Nephron (organoid): ENCODE data around the gene DPM2.

Experiments
- H3K27ac Mint-ChIP-seq, 3 experiments: 2 replicates each; pipeline ENCODE4 v1.8.0; 2020; ENCODE audit warnings: mixed read lengths in 3 of 3, mild to moderate bottlenecking in 2 of 3, moderate library complexity in 1 of 3
- H3K27me3 Mint-ChIP-seq: 2 replicates; pipeline ENCODE4 v1.8.0; 2021; ENCODE audit warnings: low read depth, mild to moderate bottlenecking, moderate library complexity, mixed read lengths
- H3K36me3 Mint-ChIP-seq: 2 replicates; pipeline ENCODE4 v1.8.0; 2020; ENCODE audit warnings: low read depth, mixed read lengths
- H3K4me1 Mint-ChIP-seq: 2 replicates; pipeline ENCODE4 v1.8.0; 2020; ENCODE audit warnings: mixed read lengths
- H3K4me3 Mint-ChIP-seq, 3 experiments: 2 replicates each; pipeline ENCODE4 v1.8.0; 2020; ENCODE audit warnings: mild to moderate bottlenecking in 3 of 3, mixed read lengths in 3 of 3, moderate library complexity in 2 of 3
- H3K9me3 Mint-ChIP-seq: 2 replicates; pipeline ENCODE4 v1.8.0; 2020; ENCODE audit warnings: mixed read lengths
- TF ChIP-seq, protein P1 (sequence below), 3 experiments: fragments of 200-600 bp; sonication (generic); IDR thresholded peaks; one replicate each; pipeline ENCODE4 v1.5.0; 2021; ENCODE audit warnings: antibody characterized with exemption in 3 of 3; ENCODE audit not compliant: unreplicated experiment in 3 of 3

DPM2 gene

DNA sequence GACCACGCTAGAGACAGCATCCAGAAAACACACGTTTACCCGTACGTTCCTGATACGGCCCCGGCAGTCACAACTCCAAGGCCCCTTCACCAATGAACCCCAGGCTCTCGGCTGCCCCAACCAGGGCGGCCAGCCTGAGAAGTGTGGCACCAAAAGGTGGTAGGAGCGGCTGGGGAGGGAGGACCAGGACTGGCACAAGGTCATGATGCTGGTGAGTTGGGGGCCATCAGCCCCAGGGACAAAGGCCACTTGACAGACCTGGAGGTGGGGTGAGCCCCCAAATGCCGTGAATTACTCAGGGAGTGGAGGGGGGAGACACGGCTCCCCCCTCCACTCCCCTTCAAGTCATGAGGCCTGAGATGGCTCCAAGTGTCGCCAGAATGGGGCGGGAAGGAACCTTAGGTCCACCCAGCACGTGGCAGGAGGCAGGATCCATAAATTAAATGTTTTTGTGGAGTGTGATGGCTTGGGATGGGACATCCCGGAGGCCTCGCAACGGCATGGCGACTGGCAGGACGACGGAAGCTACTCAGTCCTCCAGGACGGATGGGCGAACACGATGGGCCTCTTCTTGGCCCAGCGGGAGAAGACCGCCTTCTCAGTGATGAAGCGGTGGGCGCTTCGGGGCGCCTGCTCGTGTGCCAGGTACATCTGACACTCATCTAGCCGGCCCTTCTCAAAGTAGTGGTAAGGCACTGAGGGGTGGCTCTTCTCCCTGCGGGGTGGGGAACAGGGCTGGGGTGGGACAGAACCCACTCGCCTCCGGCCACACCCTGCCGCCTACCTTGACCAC lies 29.6 kb downstream of the DPM2 start:
- H3K27ac Mint-ChIP-seq = no peak overlapping the region
- TF ChIP-seq, protein P1, sequence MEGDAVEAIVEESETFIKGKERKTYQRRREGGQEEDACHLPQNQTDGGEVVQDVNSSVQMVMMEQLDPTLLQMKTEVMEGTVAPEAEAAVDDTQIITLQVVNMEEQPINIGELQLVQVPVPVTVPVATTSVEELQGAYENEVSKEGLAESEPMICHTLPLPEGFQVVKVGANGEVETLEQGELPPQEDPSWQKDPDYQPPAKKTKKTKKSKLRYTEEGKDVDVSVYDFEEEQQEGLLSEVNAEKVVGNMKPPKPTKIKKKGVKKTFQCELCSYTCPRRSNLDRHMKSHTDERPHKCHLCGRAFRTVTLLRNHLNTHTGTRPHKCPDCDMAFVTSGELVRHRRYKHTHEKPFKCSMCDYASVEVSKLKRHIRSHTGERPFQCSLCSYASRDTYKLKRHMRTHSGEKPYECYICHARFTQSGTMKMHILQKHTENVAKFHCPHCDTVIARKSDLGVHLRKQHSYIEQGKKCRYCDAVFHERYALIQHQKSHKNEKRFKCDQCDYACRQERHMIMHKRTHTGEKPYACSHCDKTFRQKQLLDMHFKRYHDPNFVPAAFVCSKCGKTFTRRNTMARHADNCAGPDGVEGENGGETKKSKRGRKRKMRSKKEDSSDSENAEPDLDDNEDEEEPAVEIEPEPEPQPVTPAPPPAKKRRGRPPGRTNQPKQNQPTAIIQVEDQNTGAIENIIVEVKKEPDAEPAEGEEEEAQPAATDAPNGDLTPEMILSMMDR (IDR thresholded peaks at IDR 0.05; ENCODE audit: unreplicated experiment in 3 of 3) = no peak
- H3K9me3 Mint-ChIP-seq = no peaks in the 10 kb centered on the region
- peaks cover 11% of the 10 kb centered on the region for H3K36me3 Mint-ChIP-seq
- peaks cover 35% of the 10 kb centered on the region for H3K4me1 Mint-ChIP-seq
- H3K27me3 Mint-ChIP-seq = peaks cover 7% of the 10 kb centered on the region
- no peak overlapping the region for H3K4me3 Mint-ChIP-seq

DNA sequence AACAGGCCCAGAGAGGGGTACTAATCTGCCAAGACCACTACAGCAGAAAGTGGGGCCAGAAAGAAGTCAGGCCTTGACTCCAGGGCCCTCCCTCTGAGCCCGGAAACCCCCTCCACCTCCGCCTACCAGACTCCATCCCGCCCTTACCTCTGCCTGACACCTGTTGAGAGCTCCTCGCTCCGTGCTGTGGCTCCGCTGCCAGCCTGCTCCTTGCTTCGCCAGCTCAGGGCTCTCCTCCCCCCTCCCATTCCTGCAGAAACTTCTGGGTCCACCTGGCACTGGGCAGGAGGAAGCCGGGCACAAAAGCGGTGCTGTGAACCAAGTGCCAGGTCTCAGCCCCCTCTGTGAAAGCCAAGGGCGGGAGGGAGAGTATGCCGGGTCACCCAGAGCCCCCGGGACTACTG lies 31.9 kb downstream of the DPM2 start:
- no peaks in the 10 kb centered on the region for H3K27me3 Mint-ChIP-seq
- no peak overlapping the region for H3K4me3 Mint-ChIP-seq
- H3K4me1 Mint-ChIP-seq = peaks cover 37% of the 10 kb centered on the region
- TF ChIP-seq, protein P1 (IDR thresholded peaks at IDR 0.05; ENCODE audit: unreplicated experiment in 3 of 3) = no peak
- peaks cover 3% of the 10 kb centered on the region for H3K36me3 Mint-ChIP-seq
- H3K27ac Mint-ChIP-seq = peak overlapping the region; percentile 99 to 100 (median 99)
- H3K9me3 Mint-ChIP-seq = no peaks in the 10 kb centered on the region

DNA sequence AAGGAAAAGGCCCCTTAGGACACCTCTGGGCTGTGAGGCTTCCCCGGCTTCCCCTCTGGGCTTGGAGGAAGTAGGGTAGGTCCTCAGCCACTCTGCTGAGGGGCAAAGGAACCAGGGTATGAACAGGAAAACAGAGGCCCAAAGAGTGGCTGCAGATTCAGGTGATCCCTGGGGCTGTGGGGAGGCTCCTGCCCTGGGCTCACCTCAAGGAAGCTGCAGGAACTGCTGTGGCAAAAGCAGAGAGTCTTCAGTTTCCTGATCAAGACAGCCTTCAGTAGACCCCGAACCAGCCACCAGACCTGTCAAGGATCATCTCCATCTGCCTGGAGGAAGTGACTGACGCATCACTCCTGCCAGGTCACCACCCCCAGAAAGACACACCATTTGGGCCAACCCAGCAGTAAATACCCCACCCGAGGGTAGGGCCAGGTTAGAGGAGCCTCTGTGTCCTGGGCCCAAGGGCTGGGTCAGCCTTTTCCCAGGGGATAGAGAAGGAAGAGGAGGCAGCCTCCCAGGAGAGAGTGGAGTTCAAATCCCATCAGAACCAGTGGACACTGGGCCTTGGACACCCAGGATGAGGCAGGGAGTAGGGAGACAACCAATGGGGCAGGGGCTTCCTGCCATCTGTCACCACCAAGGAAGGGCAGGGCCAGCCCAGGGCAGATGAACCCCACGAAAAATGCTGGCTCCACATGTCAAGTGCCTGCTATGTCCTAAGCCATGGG lies 32.5 kb downstream of the DPM2 start:
- H3K4me1 Mint-ChIP-seq = peaks cover 34% of the 10 kb centered on the region
- no peaks in the 10 kb centered on the region for H3K36me3 Mint-ChIP-seq
- H3K4me3 Mint-ChIP-seq = peak overlapping the region in 1 of 3 experiments; percentile 76
- no peaks in the 10 kb centered on the region for H3K9me3 Mint-ChIP-seq
- H3K27me3 Mint-ChIP-seq = no peaks in the 10 kb centered on the region
- TF ChIP-seq, protein P1 (IDR thresholded peaks at IDR 0.05; ENCODE audit: unreplicated experiment in 3 of 3) = no peak
- peak overlapping the region; percentile 99 to 100 (median 99) for H3K27ac Mint-ChIP-seq

DNA sequence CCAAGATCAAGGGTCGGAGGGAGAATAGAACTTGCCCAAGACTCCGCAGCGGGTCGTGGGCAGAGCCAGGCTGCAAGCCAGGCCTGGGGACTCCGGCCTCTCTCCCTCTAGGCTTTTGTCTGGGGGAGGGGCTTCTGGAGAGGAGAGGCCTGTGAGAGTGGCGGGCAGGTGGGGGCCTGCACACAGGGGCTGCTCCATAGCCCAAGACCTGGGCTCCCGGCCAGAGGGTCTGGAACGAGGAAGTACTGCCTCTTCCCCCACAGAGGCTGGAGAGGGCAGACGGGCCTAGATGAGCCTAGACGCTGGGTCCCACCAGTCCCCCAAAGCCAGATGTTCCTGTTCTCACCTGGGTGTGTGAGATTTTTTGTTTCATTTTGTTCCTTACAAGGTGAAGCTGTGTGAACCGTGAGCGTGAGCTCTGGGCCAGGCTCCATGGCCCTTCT lies 33.1 kb downstream of the DPM2 start:
- Mint-ChIP-seq H3K27ac (peak overlapping the region; percentile 99 to 100 (median 99)), H3K4me3 (peak overlapping the region; percentile 60 to 76 (median 68))

DNA sequence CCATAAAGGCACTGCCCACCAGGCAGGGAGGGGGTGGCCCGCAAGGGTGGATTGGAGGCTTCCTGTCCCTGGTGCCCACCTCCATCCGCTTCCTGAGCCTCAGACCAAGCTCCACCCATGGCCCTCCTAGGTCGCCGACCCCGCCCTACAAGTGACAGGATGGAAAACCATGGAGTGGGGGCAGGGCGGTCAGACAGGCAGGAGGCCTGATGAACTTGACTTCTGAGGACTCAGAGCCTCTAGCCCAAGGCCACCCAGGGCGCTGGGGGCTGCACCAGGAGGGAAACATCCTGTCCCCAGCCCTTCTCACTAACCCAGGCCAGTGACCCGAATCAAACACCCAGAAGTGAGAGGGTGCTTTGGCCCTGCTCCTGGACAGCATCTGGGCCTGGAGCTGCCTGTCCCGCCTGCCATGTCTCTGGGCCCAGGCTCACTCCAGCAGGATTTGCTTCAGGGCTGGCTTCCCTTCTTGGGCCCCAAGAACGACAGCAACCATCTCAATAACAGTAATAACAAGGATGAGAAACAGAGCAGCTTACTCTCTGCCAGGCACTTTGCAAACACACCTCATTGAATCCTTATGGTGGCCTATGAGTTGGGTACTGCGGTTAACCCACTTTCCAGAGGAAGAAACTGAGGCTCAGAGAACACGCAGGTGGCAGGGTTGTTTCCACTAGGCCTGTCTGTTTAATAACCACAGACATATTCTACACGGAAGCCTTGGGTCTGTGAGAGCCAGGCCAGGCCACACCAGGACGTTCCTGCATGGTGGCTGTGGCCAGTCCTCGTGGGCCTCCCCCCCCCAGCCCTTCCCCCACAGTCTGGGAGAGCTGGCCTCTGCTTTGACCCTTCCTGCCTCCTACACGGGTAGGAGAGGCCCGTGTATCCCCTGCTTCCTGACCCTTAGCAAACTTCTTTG lies 33.8 kb downstream of the DPM2 start:
- Mint-ChIP-seq H3K27me3 (no peaks in the 10 kb centered on the region), H3K36me3 (no peaks in the 10 kb centered on the region), H3K9me3 (no peaks in the 10 kb centered on the region), H3K4me1 (peaks cover 34% of the 10 kb centered on the region), H3K27ac (peak overlapping the region; percentile 99 to 100 (median 99)), H3K4me3 (peak overlapping the region; percentile 60 to 76 (median 68))
- TF ChIP-seq, protein P1 (IDR thresholded peaks at IDR 0.05; ENCODE audit: unreplicated experiment in 3 of 3) = no peak

More for the DNA sequence above, 33.1 kb downstream of the DPM2 start:
- no peaks in the 10 kb centered on the region for H3K27me3 Mint-ChIP-seq
- peaks cover 34% of the 10 kb centered on the region for H3K4me1 Mint-ChIP-seq
- H3K36me3 Mint-ChIP-seq = no peaks in the 10 kb centered on the region
- H3K9me3 Mint-ChIP-seq = no peaks in the 10 kb centered on the region
- TF ChIP-seq, protein P1 (IDR thresholded peaks at IDR 0.05; ENCODE audit: unreplicated experiment in 3 of 3) = no peak
